Measurements from ENCODE around the gene BDKRB2. TPM values are rescaled to one million over a fixed set of nuclear protein-coding genes. Genes with fewer than 3 reads are reported as not detected.

BDKRB2 gene
- total RNA-seq, 1 experiment from 2014 or later, result 0.49 TPM

- Histone ChIP-seq H4K20me1 (ENCODE audit: insufficient read depth) (no peaks in the 10 kb centered on the region), H3K4me2 (ENCODE audit: low read length) (no peak overlapping the region)
- intact Hi-C loops (cut with micrococcal nuclease), result no loop called here
Measured at GRCh38 chr14:96194657-96195431, 9.8 kb upstream of the BDKRB2 start.

More at GRCh38 chr14:96194657-96195431, 9.8 kb upstream of the BDKRB2 start:
- no peaks in the 10 kb centered on the region for H3K27me3 ChIP-seq (ENCODE audit: insufficient read depth, low read length)
- BruUV-seq (replicated peaks), result no TSS peak
- ChIA-PET CTCF (no interaction called here), RAD21 (ENCODE audit: low non-redundant PET in 1 of 2, low total read pairs in 2 of 2, uncharacterized antibody in 2 of 2, unreplicated experiment in 2 of 2) (no interaction called here), POLR2A (no interaction called here)
- H3K9me3 ChIP-seq (ENCODE audit: control insufficient read depth in 1 of 2, insufficient read depth in 1 of 2, low read depth in 1 of 2, low read length in 2 of 2), result no peaks in the 10 kb centered on the region
- H3K27ac ChIP-seq (ENCODE audit: low read depth, low read length), result no peak overlapping the region
- no peak overlapping the region for H2AFZ ChIP-seq (ENCODE audit: low read depth, low read length, poor library complexity, severe bottlenecking)
- no peaks in the 10 kb centered on the region for H3K36me3 ChIP-seq (ENCODE audit: control insufficient read depth in 1 of 2, insufficient read depth in 2 of 2, low read length in 2 of 2)
- no peaks in the 10 kb centered on the region for H3K9me2 ChIP-seq (ENCODE audit: insufficient read depth)
- no peaks in the 10 kb centered on the region for H3K79me2 ChIP-seq (ENCODE audit: insufficient read depth, low read length)
- DNase-seq (ENCODE audit: low read depth, low spot score) (no peak), ATAC-seq (no peak)
- no peaks in the 10 kb centered on the region; a peak in 1 of 4 replicates for H3K4me1 ChIP-seq (ENCODE audit: control insufficient read depth in 1 of 2, insufficient read depth in 2 of 2, low read length in 2 of 2)
- H3K4me3 ChIP-seq (replicated peaks in 1 of 2; ENCODE audit: low read depth in 1 of 2, low read length in 2 of 2), result no peak overlapping the region
- H3K9ac ChIP-seq (ENCODE audit: low read length), result no peak overlapping the region
- TF ChIP-seq YY1 (IDR thresholded peaks at IDR 0.05; ENCODE audit: extremely low read depth, insufficient replicate concordance, low read depth, low read length), result no peak
- no peak for TF ChIP-seq ZNF274 (IDR thresholded peaks at IDR 0.05; ENCODE audit: low read depth, low read length)
- no peak for TF ChIP-seq CEBPB (IDR thresholded peaks at IDR 0.05; ENCODE audit: low read depth)
- TF ChIP-seq RAD21 (IDR thresholded peaks at IDR 0.05; ENCODE audit: low read depth), result no peak
- TF ChIP-seq ELF1 (IDR thresholded peaks at IDR 0.05; ENCODE audit: borderline replicate concordance, low read depth), result no peak
- TF ChIP-seq CBX3 (IDR thresholded peaks at IDR 0.05; ENCODE audit: low read depth), result no peak
- no peak for TF ChIP-seq SRF (IDR thresholded peaks at IDR 0.05; ENCODE audit: low read depth)
- no peak for TF ChIP-seq ZFX (IDR thresholded peaks at IDR 0.05)
- TF ChIP-seq CTCF (IDR thresholded peaks at IDR 0.05 in 2 of 3, conservative IDR thresholded peaks at IDR 0.05 in 1 of 3; ENCODE audit: borderline replicate concordance in 1 of 3, insufficient read depth in 1 of 3, low read depth in 2 of 3, low read length in 2 of 3), result no peak
- TF ChIP-seq, protein P1, sequence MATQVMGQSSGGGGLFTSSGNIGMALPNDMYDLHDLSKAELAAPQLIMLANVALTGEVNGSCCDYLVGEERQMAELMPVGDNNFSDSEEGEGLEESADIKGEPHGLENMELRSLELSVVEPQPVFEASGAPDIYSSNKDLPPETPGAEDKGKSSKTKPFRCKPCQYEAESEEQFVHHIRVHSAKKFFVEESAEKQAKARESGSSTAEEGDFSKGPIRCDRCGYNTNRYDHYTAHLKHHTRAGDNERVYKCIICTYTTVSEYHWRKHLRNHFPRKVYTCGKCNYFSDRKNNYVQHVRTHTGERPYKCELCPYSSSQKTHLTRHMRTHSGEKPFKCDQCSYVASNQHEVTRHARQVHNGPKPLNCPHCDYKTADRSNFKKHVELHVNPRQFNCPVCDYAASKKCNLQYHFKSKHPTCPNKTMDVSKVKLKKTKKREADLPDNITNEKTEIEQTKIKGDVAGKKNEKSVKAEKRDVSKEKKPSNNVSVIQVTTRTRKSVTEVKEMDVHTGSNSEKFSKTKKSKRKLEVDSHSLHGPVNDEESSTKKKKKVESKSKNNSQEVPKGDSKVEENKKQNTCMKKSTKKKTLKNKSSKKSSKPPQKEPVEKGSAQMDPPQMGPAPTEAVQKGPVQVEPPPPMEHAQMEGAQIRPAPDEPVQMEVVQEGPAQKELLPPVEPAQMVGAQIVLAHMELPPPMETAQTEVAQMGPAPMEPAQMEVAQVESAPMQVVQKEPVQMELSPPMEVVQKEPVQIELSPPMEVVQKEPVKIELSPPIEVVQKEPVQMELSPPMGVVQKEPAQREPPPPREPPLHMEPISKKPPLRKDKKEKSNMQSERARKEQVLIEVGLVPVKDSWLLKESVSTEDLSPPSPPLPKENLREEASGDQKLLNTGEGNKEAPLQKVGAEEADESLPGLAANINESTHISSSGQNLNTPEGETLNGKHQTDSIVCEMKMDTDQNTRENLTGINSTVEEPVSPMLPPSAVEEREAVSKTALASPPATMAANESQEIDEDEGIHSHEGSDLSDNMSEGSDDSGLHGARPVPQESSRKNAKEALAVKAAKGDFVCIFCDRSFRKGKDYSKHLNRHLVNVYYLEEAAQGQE (IDR thresholded peaks at IDR 0.05; ENCODE audit: low read depth), result no peak
- no peak for TF ChIP-seq SP1 (IDR thresholded peaks at IDR 0.05; ENCODE audit: low read depth)
- no peak for TF ChIP-seq POLR2A (IDR thresholded peaks at IDR 0.05; ENCODE audit: borderline replicate concordance, extremely low read depth, insufficient read depth, insufficient read length)
- no peak for TF ChIP-seq EZH2phosphoT487 (IDR thresholded peaks at IDR 0.05; ENCODE audit: borderline replicate concordance)
- no peak for TF ChIP-seq ZBTB33 (IDR thresholded peaks at IDR 0.05; ENCODE audit: extremely low read depth, insufficient replicate concordance, low read length)
- no peak for TF ChIP-seq SIN3A (IDR thresholded peaks at IDR 0.05; ENCODE audit: low read depth)
- TF ChIP-seq, protein P2, sequence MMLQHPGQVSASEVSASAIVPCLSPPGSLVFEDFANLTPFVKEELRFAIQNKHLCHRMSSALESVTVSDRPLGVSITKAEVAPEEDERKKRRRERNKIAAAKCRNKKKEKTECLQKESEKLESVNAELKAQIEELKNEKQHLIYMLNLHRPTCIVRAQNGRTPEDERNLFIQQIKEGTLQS (IDR thresholded peaks at IDR 0.05), result no peak
- TF ChIP-seq, protein P3, sequence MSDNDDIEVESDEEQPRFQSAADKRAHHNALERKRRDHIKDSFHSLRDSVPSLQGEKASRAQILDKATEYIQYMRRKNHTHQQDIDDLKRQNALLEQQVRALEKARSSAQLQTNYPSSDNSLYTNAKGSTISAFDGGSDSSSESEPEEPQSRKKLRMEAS (IDR thresholded peaks at IDR 0.05), result no peak
- no peak for TF ChIP-seq EGR1 (IDR thresholded peaks at IDR 0.05; ENCODE audit: low read depth)

Data from HCT116 (cell line).